H1 (cell line): ENCODE data around the gene IL10.

Source experiments
- POLR2A ChIP-seq, 2 experiments: IDR thresholded peaks; 1 replicate in 1 of 2; 2 replicates in 1 of 2; pipeline ENCODE4 v1.6.1; 2011; ENCODE audit warnings: low read depth in 2 of 2, low read length in 2 of 2, mild to moderate bottlenecking in 2 of 2; ENCODE audit errors: control extremely low read depth in 1 of 2
- TF ChIP-seq, protein P1 (sequence below), 3 experiments: IDR thresholded peaks; 1 replicate in 2 of 3; 2 replicates in 1 of 3; pipeline versions ENCODE4 v1.5.1 to v1.6.1; 2011; ENCODE audit warnings: low read length in 3 of 3, mild to moderate bottlenecking in 3 of 3, inconsistent platforms in 2 of 3, low read depth in 1 of 3, moderate library complexity in 1 of 3; ENCODE audit not compliant: insufficient read depth in 1 of 3; ENCODE audit errors: control extremely low read depth in 1 of 3
- TF ChIP-seq, protein P2 (sequence below): IDR thresholded peaks from 2 replicates; pipeline ENCODE4 v1.6.1; 2012; ENCODE audit warnings: inconsistent platforms
- TF ChIP-seq, protein P3 (sequence below): IDR thresholded peaks from 2 replicates; pipeline ENCODE4 v1.6.1; 2012; ENCODE audit warnings: low read length, inconsistent platforms

DNA sequence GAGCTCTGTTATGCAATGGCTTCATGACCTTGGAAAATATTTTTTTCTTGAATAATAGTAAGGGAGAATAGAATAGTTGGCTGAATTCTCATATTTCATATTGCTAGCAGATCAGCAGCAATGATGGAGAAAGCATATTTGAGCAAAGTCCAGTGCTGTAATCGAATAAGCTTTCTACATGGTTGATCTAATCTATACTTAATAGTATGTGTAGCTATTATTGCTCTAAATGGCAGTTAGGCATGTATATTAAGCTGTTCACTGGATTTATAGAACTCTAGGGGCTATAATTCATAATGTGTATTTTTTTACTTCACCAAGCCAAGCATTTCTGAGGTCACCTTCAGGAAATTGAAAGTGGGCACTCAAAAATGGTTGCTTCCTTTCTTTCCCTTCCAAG lies 11.7 kb downstream of the IL10 start:
- TF ChIP-seq, protein P1, sequence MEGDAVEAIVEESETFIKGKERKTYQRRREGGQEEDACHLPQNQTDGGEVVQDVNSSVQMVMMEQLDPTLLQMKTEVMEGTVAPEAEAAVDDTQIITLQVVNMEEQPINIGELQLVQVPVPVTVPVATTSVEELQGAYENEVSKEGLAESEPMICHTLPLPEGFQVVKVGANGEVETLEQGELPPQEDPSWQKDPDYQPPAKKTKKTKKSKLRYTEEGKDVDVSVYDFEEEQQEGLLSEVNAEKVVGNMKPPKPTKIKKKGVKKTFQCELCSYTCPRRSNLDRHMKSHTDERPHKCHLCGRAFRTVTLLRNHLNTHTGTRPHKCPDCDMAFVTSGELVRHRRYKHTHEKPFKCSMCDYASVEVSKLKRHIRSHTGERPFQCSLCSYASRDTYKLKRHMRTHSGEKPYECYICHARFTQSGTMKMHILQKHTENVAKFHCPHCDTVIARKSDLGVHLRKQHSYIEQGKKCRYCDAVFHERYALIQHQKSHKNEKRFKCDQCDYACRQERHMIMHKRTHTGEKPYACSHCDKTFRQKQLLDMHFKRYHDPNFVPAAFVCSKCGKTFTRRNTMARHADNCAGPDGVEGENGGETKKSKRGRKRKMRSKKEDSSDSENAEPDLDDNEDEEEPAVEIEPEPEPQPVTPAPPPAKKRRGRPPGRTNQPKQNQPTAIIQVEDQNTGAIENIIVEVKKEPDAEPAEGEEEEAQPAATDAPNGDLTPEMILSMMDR (IDR thresholded peaks at IDR 0.05; ENCODE audit: control extremely low read depth in 1 of 3, insufficient read depth in 1 of 3, low read depth in 1 of 3, low read length in 3 of 3) = no peak
- no peak for TF ChIP-seq POLR2A (IDR thresholded peaks at IDR 0.05; ENCODE audit: control extremely low read depth in 1 of 2, low read depth in 2 of 2, low read length in 2 of 2)
- TF ChIP-seq, protein P2, sequence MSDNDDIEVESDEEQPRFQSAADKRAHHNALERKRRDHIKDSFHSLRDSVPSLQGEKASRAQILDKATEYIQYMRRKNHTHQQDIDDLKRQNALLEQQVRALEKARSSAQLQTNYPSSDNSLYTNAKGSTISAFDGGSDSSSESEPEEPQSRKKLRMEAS = no peak
- TF ChIP-seq, protein P3, sequence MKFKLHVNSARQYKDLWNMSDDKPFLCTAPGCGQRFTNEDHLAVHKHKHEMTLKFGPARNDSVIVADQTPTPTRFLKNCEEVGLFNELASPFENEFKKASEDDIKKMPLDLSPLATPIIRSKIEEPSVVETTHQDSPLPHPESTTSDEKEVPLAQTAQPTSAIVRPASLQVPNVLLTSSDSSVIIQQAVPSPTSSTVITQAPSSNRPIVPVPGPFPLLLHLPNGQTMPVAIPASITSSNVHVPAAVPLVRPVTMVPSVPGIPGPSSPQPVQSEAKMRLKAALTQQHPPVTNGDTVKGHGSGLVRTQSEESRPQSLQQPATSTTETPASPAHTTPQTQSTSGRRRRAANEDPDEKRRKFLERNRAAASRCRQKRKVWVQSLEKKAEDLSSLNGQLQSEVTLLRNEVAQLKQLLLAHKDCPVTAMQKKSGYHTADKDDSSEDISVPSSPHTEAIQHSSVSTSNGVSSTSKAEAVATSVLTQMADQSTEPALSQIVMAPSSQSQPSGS = no peak
